ENCODE results near the gene XK. TPM values are rescaled to one million over a fixed set of nuclear protein-coding genes. Genes with fewer than 3 reads are reported as not detected.

The XK gene
- total and polyA plus RNA-seq, 2 donors (not counting 1 experiment from before 2014, with no cell fraction given), result 0.15 to 0.30 TPM

GRCh38 chrX:37679888-37680287 is 5.7 kb upstream of the XK start:
- no peak overlapping the region for H3K4me2 ChIP-seq (replicated peaks; ENCODE audit: low read depth, low read length, poor library complexity, severe bottlenecking)
- TF ChIP-seq EZH2 (IDR thresholded peaks at IDR 0.05; ENCODE audit: borderline replicate concordance, insufficient read depth, low read depth, low read length, poor library complexity, severe bottlenecking) (no peak), CTCF (IDR thresholded peaks at IDR 0.05) (no peak)
- DNase-seq (no peak), ATAC-seq (ENCODE audit: low read depth) (no peak)
- H3K27me3 Mint-ChIP-seq, result no peaks in the 10 kb centered on the region
- H3K27me3 ChIP-seq (replicated peaks in 1 of 4; ENCODE audit: control extremely low read depth in 1 of 4, control insufficient read depth in 3 of 4, insufficient read depth in 4 of 4, low read length in 3 of 4), result no peaks in the 10 kb centered on the region
- no peaks in the 10 kb centered on the region for H3K4me1 ChIP-seq (ENCODE audit: control insufficient read depth in 2 of 2, insufficient read depth in 2 of 2, low read length in 2 of 2)
- no peak overlapping the region for H3K27ac Mint-ChIP-seq
- no peaks in the 10 kb centered on the region for H3K4me1 Mint-ChIP-seq
- no peak overlapping the region for H3K4me3 Mint-ChIP-seq
- no peaks in the 10 kb centered on the region for H3K9me3 ChIP-seq (ENCODE audit: control extremely low read depth in 1 of 3, control insufficient read depth in 2 of 3, insufficient read depth in 1 of 3, low read length in 2 of 3)
- no peaks in the 10 kb centered on the region for H3K36me3 ChIP-seq (replicated peaks in 1 of 2; ENCODE audit: control extremely low read depth in 1 of 2, control insufficient read depth in 1 of 2, extremely low read depth in 1 of 2, insufficient read depth in 2 of 2, low read length in 1 of 2)
- no peaks in the 10 kb centered on the region for H3K9me3 Mint-ChIP-seq (ENCODE audit: insufficient read depth)
- ChIA-PET POLR2A (no interaction called here), CTCF (no interaction called here)
- no CpG with 5 or more reads among the region's 1 CpG for WGBS (ENCODE audit: insufficient coverage)
- no peak overlapping the region for H3K27ac ChIP-seq (ENCODE audit: low read length in 2 of 2)
- no peaks in the 10 kb centered on the region for H3K79me2 ChIP-seq (ENCODE audit: control insufficient read depth, insufficient read depth, low read length)
- H3K9ac ChIP-seq (ENCODE audit: low read length), result no peak overlapping the region
- no peaks in the 10 kb centered on the region for H4K20me1 ChIP-seq (ENCODE audit: control insufficient read depth, insufficient read depth, low read length, poor library complexity, severe bottlenecking)
- H3K4me3 ChIP-seq (ENCODE audit: control extremely low read depth in 1 of 5, extremely low read depth in 1 of 5, insufficient read depth in 1 of 5, low read depth in 2 of 5, low read length in 4 of 5), result no peak overlapping the region
- no peak overlapping the region for H2AFZ ChIP-seq (ENCODE audit: insufficient read depth, low read depth, low read length, poor library complexity, severe bottlenecking)
- intact Hi-C loops (cut with micrococcal nuclease), result no loop called here

GRCh38 chrX:37684426-37684825 is 1.2 kb upstream of the XK start:
- DNase-seq, result no peak
- POLR2A ChIA-PET, result no interaction called here
- CTCF ChIA-PET, result no interaction called here
- no peak overlapping the region for H3K27ac Mint-ChIP-seq
- no peak overlapping the region for H3K4me3 Mint-ChIP-seq
- no peak overlapping the region for H3K4me2 ChIP-seq (replicated peaks; ENCODE audit: low read depth, low read length, poor library complexity, severe bottlenecking)
- H3K9me3 ChIP-seq (ENCODE audit: control extremely low read depth in 1 of 3, control insufficient read depth in 2 of 3, insufficient read depth in 1 of 3, low read length in 2 of 3), result no peaks in the 10 kb centered on the region
- TF ChIP-seq EZH2 (IDR thresholded peaks at IDR 0.05; ENCODE audit: borderline replicate concordance, insufficient read depth, low read depth, low read length, poor library complexity, severe bottlenecking), result no peak
- H3K4me3 ChIP-seq (ENCODE audit: control extremely low read depth in 1 of 5, extremely low read depth in 1 of 5, insufficient read depth in 1 of 5, low read depth in 2 of 5, low read length in 4 of 5), result no peak overlapping the region
- no peak for ATAC-seq (ENCODE audit: low read depth)
- no peaks in the 10 kb centered on the region for H3K36me3 ChIP-seq (replicated peaks in 1 of 2; ENCODE audit: control extremely low read depth in 1 of 2, control insufficient read depth in 1 of 2, extremely low read depth in 1 of 2, insufficient read depth in 2 of 2, low read length in 1 of 2)
- H3K4me1 Mint-ChIP-seq, result no peaks in the 10 kb centered on the region
- no peaks in the 10 kb centered on the region for H3K9me3 Mint-ChIP-seq (ENCODE audit: insufficient read depth)
- no peak overlapping the region for H3K27ac ChIP-seq (ENCODE audit: low read length in 2 of 2)
- H3K27me3 ChIP-seq (replicated peaks in 1 of 4; ENCODE audit: control extremely low read depth in 1 of 4, control insufficient read depth in 3 of 4, insufficient read depth in 4 of 4, low read length in 3 of 4), result peaks cover 0 to 7% (median 0%) of the 10 kb centered on the region in 4 experiments
- H3K9ac ChIP-seq (ENCODE audit: low read length), result no peak overlapping the region
- H3K27me3 Mint-ChIP-seq, result no peaks in the 10 kb centered on the region
- H3K4me1 ChIP-seq (ENCODE audit: control insufficient read depth in 2 of 2, insufficient read depth in 2 of 2, low read length in 2 of 2), result peaks cover 0 to 3% of the 10 kb centered on the region in 2 donors
- no peaks in the 10 kb centered on the region for H4K20me1 ChIP-seq (ENCODE audit: control insufficient read depth, insufficient read depth, low read length, poor library complexity, severe bottlenecking)
- H2AFZ ChIP-seq (ENCODE audit: insufficient read depth, low read depth, low read length, poor library complexity, severe bottlenecking), result no peak overlapping the region
- no peaks in the 10 kb centered on the region for H3K79me2 ChIP-seq (ENCODE audit: control insufficient read depth, insufficient read depth, low read length)
- intact Hi-C loops (cut with micrococcal nuclease), result no loop called here
